Suprapubic skin (tissue), 4 donors: ENCODE data around the gene FUNDC2.

ENCODE experiments used
- EP300 ChIP-seq: sonication (generic); formaldehyde crosslinking; IDR thresholded peaks from one replicate; pipeline ENCODE4 v1.6.1; 2017; ENCODE audit warnings: antibody characterized with exemption
- POLR2A ChIP-seq, 2 donors: fragments of 450-650 bp; IDR thresholded peaks; one replicate each; pipeline ENCODE4 v1.6.1; 2017; ENCODE audit warnings: antibody characterized with exemption in 2 of 2, mild to moderate bottlenecking in 2 of 2, moderate library complexity in 2 of 2
- POLR2AphosphoS5 ChIP-seq, 3 donors: sonication (generic); formaldehyde crosslinking; IDR thresholded peaks; one replicate each; pipeline ENCODE4 v1.6.1; 2017; ENCODE audit warnings: antibody characterized with exemption in 3 of 3
- TF ChIP-seq, protein P1 (sequence below), 2 donors: fragments of 200-600 bp in 1 of 2; fragments of 450-650 bp in 1 of 2; sonication (generic) in 1 of 2; IDR thresholded peaks; one replicate each; pipeline ENCODE4 v1.5.1; 2016 to 2019; ENCODE audit warnings: antibody characterized with exemption in 2 of 2, mild to moderate bottlenecking in 1 of 2, moderate library complexity in 1 of 2

DNA sequence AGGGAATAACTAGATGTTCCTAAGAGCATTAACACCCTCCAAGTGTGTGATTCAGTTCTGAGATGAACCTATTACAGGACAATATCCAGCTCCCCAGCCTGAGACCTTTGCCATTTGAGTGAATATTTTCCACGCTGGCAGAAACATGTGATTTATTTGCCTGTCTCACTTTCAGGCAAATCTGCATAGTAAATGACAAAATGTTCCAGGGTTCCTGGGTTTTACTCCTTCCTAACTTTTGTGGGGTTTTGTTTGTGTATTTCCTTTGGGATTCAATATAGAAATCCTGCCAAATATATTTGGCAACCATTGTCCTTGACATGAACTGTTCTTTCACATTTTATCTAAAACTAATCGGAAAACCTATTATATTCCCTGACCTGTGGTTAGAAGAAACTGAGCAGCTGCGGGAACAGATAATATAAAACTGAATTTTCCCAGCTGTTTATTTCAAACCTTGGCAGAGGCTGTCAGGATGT is 16.6 kb upstream of the FUNDC2 start:
- TF ChIP-seq, protein P1, sequence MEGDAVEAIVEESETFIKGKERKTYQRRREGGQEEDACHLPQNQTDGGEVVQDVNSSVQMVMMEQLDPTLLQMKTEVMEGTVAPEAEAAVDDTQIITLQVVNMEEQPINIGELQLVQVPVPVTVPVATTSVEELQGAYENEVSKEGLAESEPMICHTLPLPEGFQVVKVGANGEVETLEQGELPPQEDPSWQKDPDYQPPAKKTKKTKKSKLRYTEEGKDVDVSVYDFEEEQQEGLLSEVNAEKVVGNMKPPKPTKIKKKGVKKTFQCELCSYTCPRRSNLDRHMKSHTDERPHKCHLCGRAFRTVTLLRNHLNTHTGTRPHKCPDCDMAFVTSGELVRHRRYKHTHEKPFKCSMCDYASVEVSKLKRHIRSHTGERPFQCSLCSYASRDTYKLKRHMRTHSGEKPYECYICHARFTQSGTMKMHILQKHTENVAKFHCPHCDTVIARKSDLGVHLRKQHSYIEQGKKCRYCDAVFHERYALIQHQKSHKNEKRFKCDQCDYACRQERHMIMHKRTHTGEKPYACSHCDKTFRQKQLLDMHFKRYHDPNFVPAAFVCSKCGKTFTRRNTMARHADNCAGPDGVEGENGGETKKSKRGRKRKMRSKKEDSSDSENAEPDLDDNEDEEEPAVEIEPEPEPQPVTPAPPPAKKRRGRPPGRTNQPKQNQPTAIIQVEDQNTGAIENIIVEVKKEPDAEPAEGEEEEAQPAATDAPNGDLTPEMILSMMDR (IDR thresholded peaks at IDR 0.05): no peak
- TF ChIP-seq POLR2AphosphoS5 (IDR thresholded peaks at IDR 0.05) (no peak), POLR2A (IDR thresholded peaks at IDR 0.05) (no peak), EP300 (no peak)
